NT2/D1 (cell line): ENCODE results near the gene AGAP1.

ENCODE experiments used
- DNase-seq: peaks from one replicate; pipeline ENCODE4 v3.0.0-alpha.2; 2011; ENCODE audit warnings: low read depth, low spot score
- H3K27me3 ChIP-seq: 2 replicates; pipeline ENCODE4 v1.6.0; 2011; ENCODE audit warnings: mild to moderate bottlenecking; ENCODE audit not compliant: insufficient read length, insufficient read depth
- H3K36me3 ChIP-seq: 2 replicates; pipeline ENCODE4 v1.6.1; 2011; ENCODE audit warnings: mild to moderate bottlenecking, low read length, mixed read lengths; ENCODE audit not compliant: insufficient read depth, insufficient read length
- H3K4me1 ChIP-seq: 2 replicates; pipeline ENCODE4 v1.5.1; 2011; ENCODE audit not compliant: insufficient read depth, insufficient read length
- H3K4me3 ChIP-seq: 2 replicates; pipeline ENCODE4 v1.5.1; 2011; ENCODE audit warnings: low read depth; ENCODE audit not compliant: insufficient read length
- H3K9ac ChIP-seq: 2 replicates; pipeline ENCODE4 v1.6.0; 2011; ENCODE audit warnings: low read depth; ENCODE audit not compliant: insufficient read length
- H3K9me3 ChIP-seq: 2 replicates; pipeline ENCODE4 v1.5.1; 2011; ENCODE audit warnings: mild to moderate bottlenecking, low read length; ENCODE audit not compliant: insufficient read depth
- SUZ12 ChIP-seq: IDR thresholded peaks from 2 replicates; pipeline ENCODE4 v1.6.1; 2011; ENCODE audit not compliant: insufficient read length, insufficient read depth; ENCODE audit errors: extremely low read depth
- YY1 ChIP-seq: IDR thresholded peaks from 2 replicates; pipeline ENCODE4 v1.6.1; 2011; ENCODE audit not compliant: insufficient read length, insufficient read depth
- ZNF274 ChIP-seq: IDR thresholded peaks from 2 replicates; pipeline ENCODE4 v1.6.1; 2011; ENCODE audit warnings: mild to moderate bottlenecking, low read depth, low read length

Gene AGAP1

DNA sequence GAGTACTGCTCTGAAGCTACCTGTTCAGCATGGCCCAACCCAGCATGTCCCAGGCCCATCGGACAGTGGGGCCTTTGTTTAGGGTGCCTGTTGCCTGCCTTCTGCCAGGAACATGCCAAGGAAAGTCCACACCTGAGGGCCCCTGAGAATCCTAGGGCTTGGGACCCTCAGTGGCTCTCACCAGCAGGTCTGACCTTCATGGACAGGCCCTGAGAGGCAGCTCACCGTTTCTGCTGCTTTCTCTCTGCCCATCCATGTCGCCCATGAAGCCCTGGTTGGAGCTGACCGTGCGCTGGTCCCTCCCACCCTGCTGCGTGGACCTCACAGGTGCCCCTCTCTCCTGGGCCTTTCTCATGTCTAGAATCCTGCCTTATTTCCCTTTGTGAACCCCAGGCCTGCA is 550.3 kb downstream of the AGAP1 start:
- Histone ChIP-seq H3K9ac (peak overlapping the region; percentile 24), H3K27me3 (no peaks in the 10 kb centered on the region), H3K9me3 (no peaks in the 10 kb centered on the region), H3K36me3 (peaks cover 17% of the 10 kb centered on the region), H3K4me3 (no peak overlapping the region), H3K4me1 (peaks cover 15% of the 10 kb centered on the region)
- DNase-seq = no peak
- no peak for TF ChIP-seq YY1
- no peak for TF ChIP-seq ZNF274
- no peak for TF ChIP-seq SUZ12

DNA sequence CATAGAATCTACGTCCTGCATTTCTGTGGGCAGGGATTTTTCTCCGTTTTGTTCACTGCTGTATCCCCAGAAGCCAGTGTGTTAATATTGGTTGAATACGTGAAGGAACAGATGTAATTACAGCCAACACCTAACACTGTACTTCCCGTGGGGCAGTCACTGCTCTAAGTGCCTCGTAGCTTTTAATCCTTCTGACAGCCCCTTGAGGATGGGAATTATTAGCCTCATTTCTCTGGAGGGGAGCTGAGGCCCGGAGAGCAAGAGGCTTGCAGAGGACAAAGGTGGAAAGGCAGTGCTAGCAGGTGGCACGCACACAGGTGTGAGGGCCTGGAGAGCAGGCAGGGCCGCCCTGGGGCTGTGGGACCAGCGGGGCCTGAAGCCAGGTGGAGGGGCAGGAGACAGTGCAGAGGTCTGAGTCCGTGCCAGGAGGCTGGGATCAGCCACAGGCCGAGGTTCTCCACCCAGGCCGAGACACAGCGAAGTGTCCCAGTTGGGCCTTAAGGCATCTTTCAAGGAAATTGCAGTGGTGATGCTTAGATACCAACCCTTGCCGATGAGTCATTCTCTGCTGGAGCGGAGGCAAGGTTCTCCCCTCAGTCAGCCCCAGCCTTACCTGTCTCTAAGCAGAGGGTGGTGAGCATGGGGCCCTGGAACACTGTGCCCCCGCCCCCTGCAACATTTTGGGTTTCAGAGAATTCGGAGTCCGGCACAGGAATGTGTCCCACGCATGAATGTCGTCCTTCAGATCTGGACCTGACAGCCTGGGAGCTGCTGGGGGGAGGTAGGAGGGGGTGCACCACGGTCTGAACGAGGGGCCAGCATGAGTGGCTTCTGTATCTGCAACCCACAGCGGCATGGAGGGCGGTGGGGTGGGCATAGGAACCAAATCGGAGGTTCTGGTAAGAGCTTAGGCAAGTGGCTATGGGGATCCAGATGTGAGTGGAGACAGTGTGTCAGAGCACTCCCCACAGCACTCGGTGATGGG is 551.7 kb downstream of the AGAP1 start:
- Histone ChIP-seq H3K9ac (no peak overlapping the region), H3K4me1 (peaks cover 15% of the 10 kb centered on the region), H3K9me3 (no peaks in the 10 kb centered on the region), H3K36me3 (peaks cover 17% of the 10 kb centered on the region), H3K4me3 (no peak overlapping the region), H3K27me3 (no peaks in the 10 kb centered on the region)
- TF ChIP-seq SUZ12 (no peak), YY1 (no peak), ZNF274 (no peak)
- DNase-seq = no peak

DNA sequence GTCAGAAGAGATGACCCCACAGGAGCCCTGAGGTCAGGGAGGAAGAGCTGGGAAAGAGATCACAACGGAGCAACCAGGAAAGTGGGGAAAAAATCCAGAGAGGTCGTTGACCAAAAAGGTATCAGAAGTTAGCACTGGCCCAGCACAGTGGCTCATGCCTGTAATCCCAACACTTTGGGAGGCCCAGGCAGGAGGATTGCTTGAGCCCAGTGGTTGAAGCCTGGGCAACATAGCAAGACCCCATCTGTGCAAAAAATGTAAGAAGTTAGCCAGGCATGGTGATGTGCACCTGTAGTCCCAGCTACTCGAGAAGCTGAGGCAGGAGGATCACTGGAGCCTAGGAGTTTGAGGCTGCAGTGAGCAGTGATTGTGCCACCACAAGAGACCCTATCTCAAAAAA is 552.9 kb downstream of the AGAP1 start:
- H3K27me3 ChIP-seq = no peaks in the 10 kb centered on the region
- no peak overlapping the region for H3K9ac ChIP-seq
- H3K4me3 ChIP-seq = no peak overlapping the region
- peaks cover 9% of the 10 kb centered on the region for H3K4me1 ChIP-seq
- TF ChIP-seq SUZ12 = no peak
- no peak for TF ChIP-seq ZNF274
- TF ChIP-seq YY1 = no peak
- no peaks in the 10 kb centered on the region for H3K9me3 ChIP-seq
- peaks cover 11% of the 10 kb centered on the region for H3K36me3 ChIP-seq
- DNase-seq = no peak

DNA sequence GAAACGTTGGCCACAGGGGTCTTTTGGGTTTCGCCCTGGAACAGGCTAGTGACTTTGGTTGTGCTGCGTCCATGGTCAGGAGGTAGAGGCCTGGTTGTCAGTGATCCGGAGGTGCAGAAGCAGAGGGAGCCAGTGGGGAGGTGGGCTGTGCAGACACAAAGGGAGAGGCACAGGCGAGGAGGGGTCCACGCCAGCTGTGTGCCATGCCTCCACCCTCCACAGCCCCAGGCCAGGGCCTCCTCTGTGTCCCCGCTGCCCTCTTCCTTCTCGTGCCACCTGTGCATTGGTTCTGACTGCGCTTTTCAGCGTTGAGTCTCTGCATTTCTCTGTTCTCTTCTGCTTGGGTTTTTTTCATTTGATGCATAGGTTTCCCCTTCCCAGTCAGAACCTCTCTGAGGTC is 553.3 kb downstream of the AGAP1 start:
- no peaks in the 10 kb centered on the region for H3K9me3 ChIP-seq

DNA sequence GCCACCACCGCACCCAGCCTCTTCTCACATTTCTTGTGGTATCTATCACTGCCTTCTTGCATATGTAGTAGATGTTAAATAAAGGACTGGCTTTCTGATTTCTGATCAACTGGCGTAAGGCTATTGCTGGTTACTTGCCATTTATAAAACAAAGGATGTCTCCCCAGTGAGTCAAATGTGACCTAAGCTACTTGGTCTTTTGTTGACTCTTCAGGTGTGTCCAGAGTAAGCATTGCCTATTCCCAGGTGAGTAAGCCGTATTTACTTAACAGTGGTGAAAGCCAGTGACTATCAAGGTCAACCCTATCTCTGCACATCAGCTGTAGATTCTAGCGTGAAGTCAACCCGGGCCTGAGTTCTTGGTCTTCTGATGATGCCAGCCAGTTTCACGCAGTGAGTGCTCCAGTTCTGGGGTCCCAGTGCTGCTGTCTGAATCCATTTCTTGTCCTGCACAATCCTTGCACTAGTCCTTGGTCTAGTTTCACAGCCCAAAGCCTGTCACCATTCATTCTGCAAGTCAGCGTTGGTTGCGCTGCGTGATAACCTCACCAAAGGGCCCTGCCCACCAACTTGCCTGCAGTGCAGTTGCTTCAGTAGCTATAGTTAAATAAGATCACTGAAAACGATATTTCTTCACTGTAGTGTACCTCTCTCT is 554.2 kb downstream of the AGAP1 start:
- H3K4me3 ChIP-seq = no peak overlapping the region
- no peaks in the 10 kb centered on the region for H3K9me3 ChIP-seq
- no peak overlapping the region for H3K9ac ChIP-seq
- H3K36me3 ChIP-seq = peaks cover 10% of the 10 kb centered on the region
- DNase-seq = no peak
- H3K27me3 ChIP-seq = no peaks in the 10 kb centered on the region
- H3K4me1 ChIP-seq = peaks cover 14% of the 10 kb centered on the region
- TF ChIP-seq YY1 (no peak), SUZ12 (no peak)

More for the DNA sequence above, 553.3 kb downstream of the AGAP1 start:
- no peaks in the 10 kb centered on the region for H3K27me3 ChIP-seq
- peaks cover 9% of the 10 kb centered on the region for H3K4me1 ChIP-seq
- TF ChIP-seq SUZ12 (no peak), YY1 (no peak), ZNF274 (no peak)
- H3K9ac ChIP-seq = no peak overlapping the region
- no peak for DNase-seq
- H3K4me3 ChIP-seq = no peak overlapping the region
- peaks cover 10% of the 10 kb centered on the region for H3K36me3 ChIP-seq

DNA sequence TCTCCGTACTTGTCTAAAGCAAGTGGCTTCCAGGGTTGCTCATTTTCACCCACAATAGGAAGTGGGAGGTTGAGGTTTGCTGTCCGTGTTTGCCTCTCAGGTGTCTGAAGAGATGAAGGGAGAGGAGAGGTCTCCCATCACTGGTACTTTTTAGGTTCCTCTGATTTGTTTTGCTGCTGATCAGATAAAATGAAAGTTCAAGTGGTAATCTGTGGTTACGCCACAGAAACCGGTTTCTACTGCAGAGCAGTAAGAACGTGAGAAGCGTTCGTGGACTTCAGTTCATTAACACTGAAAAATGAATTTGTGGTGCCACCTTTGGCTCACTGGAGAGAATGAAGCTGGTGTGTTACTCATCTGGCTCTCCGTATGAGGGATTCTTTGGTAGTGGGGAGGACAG is 556.1 kb downstream of the AGAP1 start:
- Histone ChIP-seq H3K9me3 (no peaks in the 10 kb centered on the region), H3K27me3 (no peaks in the 10 kb centered on the region), H3K4me1 (peaks cover 15% of the 10 kb centered on the region), H3K36me3 (peaks cover 6% of the 10 kb centered on the region), H3K9ac (no peak overlapping the region), H3K4me3 (no peak overlapping the region)
- TF ChIP-seq SUZ12 (no peak), ZNF274 (no peak), YY1 (no peak)
- no peak for DNase-seq

DNA sequence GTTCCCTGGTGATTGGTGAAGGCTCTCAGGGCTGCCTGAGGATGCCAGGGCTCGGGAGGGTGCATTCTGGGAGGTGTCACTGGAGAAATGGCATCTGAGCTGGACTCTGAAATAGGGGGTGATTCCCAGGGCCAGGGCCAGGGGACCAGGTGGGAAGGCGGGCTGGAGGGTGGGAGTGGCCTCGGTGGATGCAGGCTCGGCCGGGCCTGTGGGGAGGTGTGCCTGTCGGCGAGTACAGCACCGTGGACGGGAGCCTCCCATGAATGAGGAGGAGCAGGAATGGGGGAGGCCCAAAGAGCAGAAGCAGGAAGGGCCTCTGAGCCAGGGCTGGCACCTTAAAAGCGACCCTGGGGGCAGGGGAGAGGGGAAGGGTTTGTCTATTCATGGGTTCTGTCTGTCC is 557.5 kb downstream of the AGAP1 start:
- Histone ChIP-seq H3K9ac (no peak overlapping the region), H3K4me3 (no peak overlapping the region), H3K9me3 (no peaks in the 10 kb centered on the region), H3K27me3 (no peaks in the 10 kb centered on the region), H3K4me1 (peaks cover 9% of the 10 kb centered on the region), H3K36me3 (peaks cover 6% of the 10 kb centered on the region)
- TF ChIP-seq SUZ12 = no peak
- TF ChIP-seq YY1 = no peak
- no peak for DNase-seq
